ENCODE measurements around the gene MAML1.

DNA sequence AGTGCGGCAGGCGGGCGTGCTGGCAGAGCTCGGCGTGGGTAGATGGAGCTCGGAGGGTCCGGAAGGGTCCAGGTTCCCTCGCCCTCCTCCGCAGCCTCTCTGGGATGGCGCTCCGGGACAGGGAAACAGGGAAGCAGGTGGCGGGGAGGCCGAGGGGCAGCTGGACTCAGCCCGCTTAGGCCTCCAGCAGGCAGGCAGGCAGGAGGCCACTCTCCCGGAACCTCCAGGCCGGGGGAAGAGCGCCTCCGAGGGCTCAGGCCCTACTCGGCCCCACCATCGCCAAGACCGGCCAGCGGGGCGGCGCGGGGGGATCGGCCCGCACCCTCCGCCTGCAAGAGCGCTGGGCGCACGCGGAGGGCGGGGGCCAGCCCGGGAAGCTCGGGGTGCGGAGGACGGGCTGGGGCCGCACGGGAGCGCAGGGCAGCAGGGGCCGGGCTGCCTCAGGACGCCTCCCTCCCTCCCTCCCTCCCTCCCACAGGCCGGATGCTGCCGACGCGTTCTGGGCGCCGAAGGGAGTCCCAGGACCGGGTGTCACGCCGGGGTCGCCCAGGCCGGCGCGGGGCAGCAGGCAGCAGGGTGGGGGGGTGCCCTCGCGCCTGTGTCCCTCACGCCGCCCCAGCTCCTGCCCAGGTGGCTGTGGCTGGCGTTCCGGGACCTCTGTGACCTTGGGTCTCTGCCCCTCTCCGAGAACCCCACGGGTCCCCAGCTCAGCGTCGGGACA lies 73.1 kb downstream of the MAML1 start:
- TF ChIP-seq CTCF (IDR thresholded peaks at IDR 0.05), result no peak
- no peak for TF ChIP-seq GABPA (IDR thresholded peaks at IDR 0.05; ENCODE audit: low read depth)
- no peak for TF ChIP-seq RAD21 (IDR thresholded peaks at IDR 0.05; ENCODE audit: low read length)
- TF ChIP-seq, protein P1, sequence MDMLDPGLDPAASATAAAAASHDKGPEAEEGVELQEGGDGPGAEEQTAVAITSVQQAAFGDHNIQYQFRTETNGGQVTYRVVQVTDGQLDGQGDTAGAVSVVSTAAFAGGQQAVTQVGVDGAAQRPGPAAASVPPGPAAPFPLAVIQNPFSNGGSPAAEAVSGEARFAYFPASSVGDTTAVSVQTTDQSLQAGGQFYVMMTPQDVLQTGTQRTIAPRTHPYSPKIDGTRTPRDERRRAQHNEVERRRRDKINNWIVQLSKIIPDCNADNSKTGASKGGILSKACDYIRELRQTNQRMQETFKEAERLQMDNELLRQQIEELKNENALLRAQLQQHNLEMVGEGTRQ (IDR thresholded peaks at IDR 0.05; ENCODE audit: borderline replicate concordance, low read depth, low read length), result no peak
- no peak; the same call in 1 of the 2 replicates for TF ChIP-seq SIN3A (IDR thresholded peaks at IDR 0.05; ENCODE audit: borderline replicate concordance, low read depth, low read length)
- TF ChIP-seq EZH2phosphoT487 (IDR thresholded peaks at IDR 0.05; ENCODE audit: borderline replicate concordance, low read depth), result no peak

All from SK-N-SH (cell line).